ENCODE results near the gene VENTX. TPM values are rescaled to one million over a fixed set of nuclear protein-coding genes. Genes with fewer than 3 reads are reported as not detected.

VENTX gene
- total RNA-seq, 1 experiment from 2014 or later = not detected

GRCh38 chr10:133226251-133226808, 11.3 kb upstream of the VENTX start (continued):
- no peak for TF ChIP-seq REST (IDR thresholded peaks at IDR 0.05; ENCODE audit: low read depth)
- TF ChIP-seq ZBTB33 (IDR thresholded peaks at IDR 0.05; ENCODE audit: extremely low read depth, insufficient replicate concordance, low read length) = no peak
- no peak for TF ChIP-seq CBX3 (IDR thresholded peaks at IDR 0.05; ENCODE audit: low read depth)
- TF ChIP-seq TCF7L2 (IDR thresholded peaks at IDR 0.05; ENCODE audit: borderline replicate concordance, extremely low read depth, insufficient read depth, insufficient read length) = no peak

GRCh38 chr10:133227256-133227655, 10.4 kb upstream of the VENTX start:
- Histone ChIP-seq H3K4me2 (ENCODE audit: low read length) (no peak overlapping the region), H3K4me1 (ENCODE audit: control insufficient read depth in 1 of 2, insufficient read depth in 2 of 2, low read length in 2 of 2) (no peaks in the 10 kb centered on the region), H3K9ac (ENCODE audit: low read length) (no peak overlapping the region), H4K20me1 (ENCODE audit: insufficient read depth) (no peaks in the 10 kb centered on the region), H2AFZ (ENCODE audit: low read depth, low read length, poor library complexity, severe bottlenecking) (no peak overlapping the region), H3K27ac (ENCODE audit: low read depth, low read length) (no peak overlapping the region), H3K79me2 (ENCODE audit: insufficient read depth, low read length) (no peaks in the 10 kb centered on the region), H3K36me3 (ENCODE audit: control insufficient read depth in 1 of 2, insufficient read depth in 2 of 2, low read length in 2 of 2) (no peaks in the 10 kb centered on the region), H3K9me3 (ENCODE audit: control insufficient read depth in 1 of 2, insufficient read depth in 1 of 2, low read depth in 1 of 2, low read length in 2 of 2) (no peaks in the 10 kb centered on the region), H3K27me3 (ENCODE audit: insufficient read depth, low read length) (no peaks in the 10 kb centered on the region), H3K4me3 (replicated peaks in 1 of 2; ENCODE audit: low read depth in 1 of 2, low read length in 2 of 2) (no peak overlapping the region), H3K9me2 (ENCODE audit: insufficient read depth) (no peaks in the 10 kb centered on the region)
- ATAC-seq (no peak), DNase-seq (ENCODE audit: low read depth, low spot score) (no peak)
- POLR2A ChIA-PET = no interaction called here
- CTCF ChIA-PET = no interaction called here
- intact Hi-C loops (cut with micrococcal nuclease) = no loop called here
- BruUV-seq (replicated peaks) = no TSS peak
- RAD21 ChIA-PET (ENCODE audit: low non-redundant PET in 1 of 2, low total read pairs in 2 of 2, uncharacterized antibody in 2 of 2, unreplicated experiment in 2 of 2) = no interaction called here
- TF ChIP-seq TCF7L2 (IDR thresholded peaks at IDR 0.05; ENCODE audit: borderline replicate concordance, extremely low read depth, insufficient read depth, insufficient read length) (no peak), CBX3 (IDR thresholded peaks at IDR 0.05; ENCODE audit: low read depth) (no peak), EZH2phosphoT487 (IDR thresholded peaks at IDR 0.05; ENCODE audit: borderline replicate concordance) (no peak), POLR2AphosphoS5 (IDR thresholded peaks at IDR 0.05; ENCODE audit: low read depth, low read length) (no peak), EGR1 (IDR thresholded peaks at IDR 0.05; ENCODE audit: low read depth) (no peak), EZH2 (IDR thresholded peaks at IDR 0.05) (no peak), RAD21 (IDR thresholded peaks at IDR 0.05; ENCODE audit: low read depth) (no peak), CEBPB (IDR thresholded peaks at IDR 0.05; ENCODE audit: low read depth) (no peak), MAX (IDR thresholded peaks at IDR 0.05) (no peak), ZFX (IDR thresholded peaks at IDR 0.05) (no peak), YY1 (IDR thresholded peaks at IDR 0.05; ENCODE audit: extremely low read depth, insufficient replicate concordance, low read depth, low read length) (no peak), SIN3A (IDR thresholded peaks at IDR 0.05; ENCODE audit: low read depth) (no peak), SRF (IDR thresholded peaks at IDR 0.05; ENCODE audit: low read depth) (no peak), CTCF (IDR thresholded peaks at IDR 0.05 in 2 of 3, conservative IDR thresholded peaks at IDR 0.05 in 1 of 3; ENCODE audit: borderline replicate concordance in 1 of 3, insufficient read depth in 1 of 3, low read depth in 2 of 3, low read length in 2 of 3) (no peak), JUND (IDR thresholded peaks at IDR 0.05) (no peak), POLR2A (IDR thresholded peaks at IDR 0.05; ENCODE audit: borderline replicate concordance, extremely low read depth, insufficient read depth, insufficient read length) (no peak), ATF3 (IDR thresholded peaks at IDR 0.05) (no peak)

Measured in HCT116 (cell line).